H1 (cell line): Measurements from ENCODE around the gene CUX1. TPM values are rescaled to one million over a fixed set of nuclear protein-coding genes. Genes with fewer than 3 reads are reported as not detected.

Source experiments
- CTCF ChIA-PET: fragments of 300-600 bp; sonication (Branson Sonifier 250); formaldehyde crosslinking; loops from one replicate; lab custom pipeline; 2021; ENCODE audit not compliant: partially characterized antibody; lab: Charles Lee
- POLR2A ChIA-PET: fragments of 300-600 bp; sonication (Branson Sonifier 250); formaldehyde crosslinking; loops from one replicate; lab custom pipeline; 2021; ENCODE audit warnings: inconsistent platforms; ENCODE audit not compliant: partially characterized antibody; lab: Charles Lee
- DNase-seq, 2 experiments: peaks; one replicate each; pipeline versions ENCODE4 v3.0.0 to v3.0.0-alpha.2; 2010 to 2022; ENCODE audit warnings: low spot score in 2 of 2, low read depth in 1 of 2, mixed read lengths in 1 of 2
- FAIRE-seq: peaks from 2 replicates; lab custom pipeline; 2011; peaks lifted over from hg19 to GRCh38; lab: Jason Lieb, UNC
- H2AFZ ChIP-seq: 2 replicates; pipeline ENCODE4 v1.8.1; 2012; ENCODE audit warnings: low read length, inconsistent platforms
- H2AK5ac ChIP-seq: 2 replicates; pipeline ENCODE4 v1.6.1; 2013; ENCODE audit warnings: low read depth, low read length
- H2BK120ac ChIP-seq: replicated peaks from 2 replicates; pipeline ENCODE3; 2013; ENCODE audit warnings: low read depth, low read length, inconsistent platforms
- H2BK12ac ChIP-seq: 2 replicates; pipeline ENCODE4 v1.6.1; 2013; ENCODE audit warnings: low read depth, low read length
- H2BK15ac ChIP-seq: 2 replicates; pipeline ENCODE4 v1.6.1; 2013; ENCODE audit warnings: low read length
- H2BK20ac ChIP-seq: 2 replicates; pipeline ENCODE4 v1.6.1; 2013; ENCODE audit warnings: low read length
- H2BK5ac ChIP-seq: 2 replicates; pipeline ENCODE4 v1.6.1; 2013; ENCODE audit warnings: low read depth, low read length
- H3K14ac ChIP-seq: 2 replicates; pipeline ENCODE4 v1.6.1; 2013; ENCODE audit warnings: inconsistent platforms; ENCODE audit not compliant: insufficient read length
- H3K18ac ChIP-seq: 2 replicates; pipeline ENCODE4 v1.6.1; 2013; ENCODE audit warnings: low read length; ENCODE audit errors: extremely low read depth
- H3K23ac ChIP-seq: 2 replicates; pipeline ENCODE4 v1.6.1; 2013; ENCODE audit warnings: inconsistent platforms; ENCODE audit not compliant: insufficient read length
- H3K23me2 ChIP-seq: 2 replicates; pipeline ENCODE4 v1.6.1; 2013; ENCODE audit warnings: low read depth, low read length
- H3K27ac ChIP-seq: 2 replicates; pipeline ENCODE4 v1.6.1; 2011; ENCODE audit warnings: low read depth, low read length, inconsistent platforms
- H3K27me3 ChIP-seq, 4 experiments: replicated peaks in 1 of 4; 1 replicate in 1 of 4; 2 replicates in 3 of 4; pipeline versions ENCODE4 v1.6.1 to v1.8.1; 2011 to 2013; ENCODE audit warnings: low read length in 3 of 4, mild to moderate bottlenecking in 3 of 4, inconsistent platforms in 2 of 4, mixed read lengths in 2 of 4, moderate library complexity in 1 of 4; ENCODE audit not compliant: control insufficient read depth in 3 of 4, insufficient read depth in 3 of 4; ENCODE audit errors: extremely low read depth in 1 of 4
- H3K36me3 ChIP-seq, 4 experiments: 2 replicates each; pipeline versions ENCODE4 v1.6.1 to v1.8.1; 2011 to 2013; ENCODE audit warnings: mild to moderate bottlenecking in 4 of 4, low read length in 3 of 4, moderate library complexity in 2 of 4, control low read depth in 1 of 4, inconsistent platforms in 1 of 4; ENCODE audit not compliant: insufficient read depth in 4 of 4, control insufficient read depth in 2 of 4
- H3K4ac ChIP-seq: replicated peaks from 2 replicates; pipeline ENCODE3; 2013; ENCODE audit warnings: low read length, low read depth, mixed read lengths, inconsistent platforms; ENCODE audit not compliant: insufficient read length
- H3K4me1 ChIP-seq, 4 experiments: replicated peaks in 1 of 4; 1 replicate in 1 of 4; 2 replicates in 3 of 4; pipeline versions ENCODE4 v1.6.1 to v1.8.1; 2011 to 2013; ENCODE audit warnings: low read length in 3 of 4, inconsistent platforms in 2 of 4, mixed read lengths in 1 of 4; ENCODE audit not compliant: insufficient read depth in 4 of 4, control insufficient read depth in 3 of 4
- H3K4me2 ChIP-seq, 2 experiments: 2 replicates each; pipeline versions ENCODE4 v1.6.1 to v1.8.1; 2011 to 2013; ENCODE audit warnings: low read depth in 2 of 2, low read length in 2 of 2, control low read depth in 1 of 2, inconsistent platforms in 1 of 2, mild to moderate bottlenecking in 1 of 2; ENCODE audit not compliant: insufficient read depth in 1 of 2
- H3K4me3 ChIP-seq, 4 experiments: fragments of 200-600, 300-600 bp in 1 of 4; sonication (generic), shearing (Covaris generic), sonication (Bioruptor Twin) in 1 of 4; 2 replicates each; pipeline versions ENCODE4 v1.5.1 to v1.8.1; 2011 to 2016; ENCODE audit warnings: low read length in 4 of 4, low read depth in 3 of 4, control low read depth in 2 of 4, inconsistent platforms in 2 of 4, mild to moderate bottlenecking in 2 of 4, mixed read lengths in 1 of 4, moderate library complexity in 1 of 4; ENCODE audit not compliant: insufficient read depth in 2 of 4; ENCODE audit errors: extremely low read depth in 1 of 4
- H3K56ac ChIP-seq: replicated peaks from 2 replicates; pipeline ENCODE3; 2013; ENCODE audit warnings: low read depth, mild to moderate bottlenecking, mixed read lengths, low read length, inconsistent platforms; ENCODE audit not compliant: insufficient read length
- H3K79me1 ChIP-seq: 2 replicates; pipeline ENCODE4 v1.6.1; 2013; ENCODE audit warnings: low read depth, low read length, control low read depth
- H3K79me2 ChIP-seq, 2 experiments: 2 replicates each; pipeline versions ENCODE4 v1.6.1 to v1.8.1; 2012 to 2013; ENCODE audit warnings: low read length in 2 of 2, mild to moderate bottlenecking in 2 of 2, inconsistent platforms in 1 of 2; ENCODE audit not compliant: insufficient read depth in 2 of 2, control insufficient read depth in 1 of 2
- H3K9ac ChIP-seq, 4 experiments: replicated peaks in 1 of 4; 1 replicate in 1 of 4; 2 replicates in 3 of 4; pipeline versions ENCODE4 v1.6.1 to v1.8.1; 2011 to 2013; ENCODE audit warnings: low read depth in 3 of 4, low read length in 3 of 4, control low read depth in 2 of 4, mild to moderate bottlenecking in 2 of 4, moderate library complexity in 2 of 4, inconsistent platforms in 1 of 4; ENCODE audit errors: extremely low read depth in 1 of 4
- H3K9me3 ChIP-seq, 2 experiments: 2 replicates each; pipeline versions ENCODE4 v1.6.1 to v1.8.1; 2012 to 2013; ENCODE audit warnings: mild to moderate bottlenecking in 2 of 2, moderate library complexity in 2 of 2, control low read depth in 1 of 2, inconsistent platforms in 1 of 2, low read depth in 1 of 2, low read length in 1 of 2, mixed read lengths in 1 of 2; ENCODE audit not compliant: insufficient read depth in 2 of 2
- H4K20me1 ChIP-seq, 2 experiments: replicated peaks in 1 of 2; 2 replicates each; pipeline versions ENCODE3 to v1.8.1; 2011 to 2013; ENCODE audit warnings: inconsistent platforms in 2 of 2, low read length in 2 of 2, mild to moderate bottlenecking in 1 of 2; ENCODE audit not compliant: insufficient read depth in 2 of 2, control insufficient read depth in 1 of 2
- H4K5ac ChIP-seq: 2 replicates; pipeline ENCODE4 v1.6.1; 2013; ENCODE audit warnings: low read length, low read depth, mixed read lengths, inconsistent platforms; ENCODE audit not compliant: insufficient read length
- H4K8ac ChIP-seq: 2 replicates; pipeline ENCODE4 v1.8.0; 2013; ENCODE audit warnings: mild to moderate bottlenecking, moderate library complexity, low read length, inconsistent platforms; ENCODE audit not compliant: insufficient read depth; ENCODE audit errors: extremely low read depth
- H4K91ac ChIP-seq: replicated peaks from 2 replicates; pipeline ENCODE3; 2013; ENCODE audit warnings: low read length, mixed read lengths, inconsistent platforms; ENCODE audit not compliant: insufficient read length
- ASH2L ChIP-seq: fragments of 200-600, 300-600 bp; sonication (generic); IDR thresholded peaks from one replicate; pipeline ENCODE4 v1.7.1; 2017; ENCODE audit warnings: low read length
- CTBP2 ChIP-seq: IDR thresholded peaks from 2 replicates; pipeline ENCODE4 v1.7.0; 2011; ENCODE audit warnings: borderline replicate concordance, mild to moderate bottlenecking, moderate library complexity, mixed read lengths, low read length; ENCODE audit not compliant: insufficient read depth, insufficient read length
- SP4 ChIP-seq: IDR thresholded peaks from 2 replicates; pipeline ENCODE4 v1.6.1; 2012; ENCODE audit warnings: low read length, inconsistent platforms
- TAF7 ChIP-seq: optimal IDR thresholded peaks from 2 replicates; pipeline ENCODE3; 2011; ENCODE audit warnings: low read depth, mild to moderate bottlenecking, inconsistent platforms, low read length, moderate library complexity, borderline replicate concordance
- TEAD4 ChIP-seq: IDR thresholded peaks from 2 replicates; pipeline ENCODE4 v1.6.1; 2012; ENCODE audit warnings: low read depth, low read length, inconsistent platforms, mixed read lengths
- USF2 ChIP-seq: IDR thresholded peaks from 2 replicates; pipeline ENCODE4 v1.6.1; 2011; ENCODE audit warnings: low read length, improper control_type of control experiment
- YY1 ChIP-seq: IDR thresholded peaks from 2 replicates; pipeline ENCODE4 v1.6.1; 2011; ENCODE audit warnings: low read depth, mild to moderate bottlenecking, low read length
- ZNF274 ChIP-seq: IDR thresholded peaks from 2 replicates; pipeline ENCODE4 v1.7.0; 2012; ENCODE audit warnings: low read length, borderline replicate concordance; ENCODE audit errors: extremely low read depth
- WGBS, 2 experiments: shearing (Covaris generic) in 1 of 2; methylation state at CpG; one replicate each; pipeline versions ENCODE4 v1.1.6 to v1.1.7; 2013 to 2015; ENCODE audit warnings: low lambda C conversion rate in 2 of 2, mixed read lengths in 2 of 2, inconsistent platforms in 1 of 2, low coverage in 1 of 2, missing lambda C conversion rate in 1 of 2; ENCODE audit not compliant: insufficient replicate concordance in 2 of 2, insufficient coverage in 1 of 2, insufficient read length in 1 of 2; ENCODE audit errors: extremely low coverage in 1 of 2, missing lambda C conversion rate in 1 of 2; 5-methylcytosine and 5-hydroxymethylcytosine counted together
- polyA plus RNA-seq, 7 experiments: library from polyadenylated mRNA; depleted of rRNA in 3 of 7; stranded (reverse) in 5 of 7; unstranded in 2 of 7; fragments of >200 nt in 5 of 7; fragments of 200-250 nt in 2 of 7; gene quantifications; 1 replicate in 5 of 7; 2 replicates in 1 of 7; 4 replicates in 1 of 7; pipeline versions ENCODE4 v1.2.1 to v1.2.3, GENCODE V29; 2011 to 2013; ENCODE audit warnings: missing spikeins in 2 of 7, mixed read lengths in 2 of 7
- total RNA-seq: library from RNA; stranded (reverse); fragmentation: NEBNext Ultra II Directional; extraction: Animal tissue kit (Norgen Biotek cat#: 25700); gene quantifications from 2 replicates; pipeline ENCODE4 v1.2.1, GENCODE V29; 2021
- TF ChIP-seq, protein P1 (sequence below): IDR thresholded peaks from 2 replicates; pipeline ENCODE4 v1.6.1; 2012; ENCODE audit warnings: inconsistent platforms

CUX1 gene
- total and polyA plus RNA-seq, 2 of the 8 experiments (the other 6 are each of a cell fraction or from before 2014, with no cell fraction given): 21.6 to 65.9 TPM

DNA sequence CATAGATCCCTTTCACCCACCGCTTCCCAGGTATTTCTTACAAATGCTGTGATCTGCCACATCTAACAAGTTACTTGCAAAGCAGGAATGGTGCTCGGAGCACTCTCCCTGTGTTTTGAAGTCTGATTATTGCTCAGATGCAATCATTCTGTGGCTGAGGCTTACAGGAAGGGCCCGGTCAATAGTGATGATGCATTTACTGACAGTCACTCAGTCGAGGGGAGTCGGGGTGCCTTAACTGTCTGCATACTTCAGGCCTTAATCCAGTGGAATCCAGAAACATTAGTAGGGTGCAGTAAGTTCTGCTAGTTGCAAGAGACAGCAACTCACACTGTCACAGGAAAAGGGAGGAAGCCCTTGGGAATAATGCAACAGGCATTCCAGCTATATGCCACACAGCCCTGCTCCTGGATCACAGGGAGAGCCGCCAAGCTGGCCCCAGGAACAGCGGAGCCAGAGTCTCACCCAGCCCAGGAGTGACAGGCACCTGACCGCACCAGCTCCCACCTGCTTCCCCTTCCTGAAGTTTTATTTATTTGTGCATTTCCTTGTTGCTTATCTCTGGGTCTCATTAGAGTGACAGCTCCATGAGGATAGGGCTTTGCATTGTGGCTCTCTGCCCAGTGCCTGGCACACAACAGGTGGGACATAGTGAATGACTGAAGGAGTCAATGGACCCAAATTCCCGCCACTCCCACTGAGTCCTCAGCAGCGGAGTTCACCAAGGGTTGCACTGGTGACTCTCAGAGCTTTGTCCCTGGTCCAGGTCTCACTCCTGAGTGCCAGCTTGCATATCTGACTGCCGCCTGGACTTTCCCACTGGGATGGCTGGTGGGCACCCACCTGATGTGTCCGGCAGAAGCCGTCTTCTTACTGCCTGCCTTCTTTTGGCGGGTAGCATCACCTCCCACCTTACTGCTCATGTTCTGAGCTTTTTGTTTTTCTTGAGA lies 256.8 kb downstream of the CUX1 start:
- WGBS, 2 experiments: 85% methylated on average over 14 of the region's 14 CpGs; no CpG with 5 or more reads in 1 of the 2 experiments
- no peak overlapping the region for H4K5ac ChIP-seq
- H2BK20ac ChIP-seq: no peak overlapping the region
- DNase-seq (no peak), FAIRE-seq (no peak)
- POLR2A ChIA-PET: no interaction called here
- H2BK12ac ChIP-seq: no peak overlapping the region
- no peaks in the 10 kb centered on the region for H3K27me3 ChIP-seq
- no peak overlapping the region for H3K18ac ChIP-seq
- peaks cover 5 to 7% of the 10 kb centered on the region in 2 experiments; a peak in 2 of 4 replicates for H3K9me3 ChIP-seq
- no peak overlapping the region for H3K14ac ChIP-seq
- no peak overlapping the region for H3K4me3 ChIP-seq
- H3K9ac ChIP-seq: no peak overlapping the region
- no peak overlapping the region for H2BK120ac ChIP-seq
- no peak overlapping the region for H2AK5ac ChIP-seq
- H3K27ac ChIP-seq: no peak overlapping the region
- H3K36me3 ChIP-seq: peaks cover 2 to 10% (median 5%) of the 10 kb centered on the region in 4 experiments; a peak in 4 of 8 replicates
- H3K23ac ChIP-seq: no peak overlapping the region
- H4K20me1 ChIP-seq: peaks cover 0 to 2% of the 10 kb centered on the region in 2 experiments
- CTCF ChIA-PET: interaction anchor here (0.9 to 1.1 kb wide), 2 partner anchors 10 to 28 kb away, joined by 3 to 4 read pairs; no protein-coding TSS in a partner anchor
- H4K91ac ChIP-seq: no peak overlapping the region
- H4K8ac ChIP-seq: no peak overlapping the region
- no peaks in the 10 kb centered on the region for H3K23me2 ChIP-seq
- H2AFZ ChIP-seq: no peak overlapping the region
- H3K79me1 ChIP-seq: no peaks in the 10 kb centered on the region
- no peak overlapping the region for H2BK15ac ChIP-seq
- H3K4ac ChIP-seq: no peak overlapping the region
- H3K56ac ChIP-seq: no peak overlapping the region
- H3K4me2 ChIP-seq: no peak overlapping the region
- H3K4me1 ChIP-seq: peaks cover 0 to 9% (median 5%) of the 10 kb centered on the region in 4 experiments; a peak in 3 of 7 replicates
- no peak overlapping the region for H2BK5ac ChIP-seq
- no peaks in the 10 kb centered on the region for H3K79me2 ChIP-seq
- no peak for TF ChIP-seq ASH2L
- TF ChIP-seq ZNF274: no peak
- TF ChIP-seq USF2: no peak
- no peak for TF ChIP-seq TAF7
- no peak for TF ChIP-seq SP4
- TF ChIP-seq TEAD4: no peak
- no peak for TF ChIP-seq YY1
- TF ChIP-seq, protein P1, sequence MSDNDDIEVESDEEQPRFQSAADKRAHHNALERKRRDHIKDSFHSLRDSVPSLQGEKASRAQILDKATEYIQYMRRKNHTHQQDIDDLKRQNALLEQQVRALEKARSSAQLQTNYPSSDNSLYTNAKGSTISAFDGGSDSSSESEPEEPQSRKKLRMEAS: no peak
- TF ChIP-seq CTBP2: no peak
